GM21737 (cell line): ENCODE measurements around the gene PER3.

Experiments
- ATAC-seq: cut with Tn5 transposase; IDR thresholded peaks from one replicate; pipeline ENCODE4 v1.9.1; 2021; ENCODE audit warnings: mild to moderate bottlenecking, moderate library complexity; ENCODE audit not compliant: unreplicated experiment

The PER3 gene

DNA sequence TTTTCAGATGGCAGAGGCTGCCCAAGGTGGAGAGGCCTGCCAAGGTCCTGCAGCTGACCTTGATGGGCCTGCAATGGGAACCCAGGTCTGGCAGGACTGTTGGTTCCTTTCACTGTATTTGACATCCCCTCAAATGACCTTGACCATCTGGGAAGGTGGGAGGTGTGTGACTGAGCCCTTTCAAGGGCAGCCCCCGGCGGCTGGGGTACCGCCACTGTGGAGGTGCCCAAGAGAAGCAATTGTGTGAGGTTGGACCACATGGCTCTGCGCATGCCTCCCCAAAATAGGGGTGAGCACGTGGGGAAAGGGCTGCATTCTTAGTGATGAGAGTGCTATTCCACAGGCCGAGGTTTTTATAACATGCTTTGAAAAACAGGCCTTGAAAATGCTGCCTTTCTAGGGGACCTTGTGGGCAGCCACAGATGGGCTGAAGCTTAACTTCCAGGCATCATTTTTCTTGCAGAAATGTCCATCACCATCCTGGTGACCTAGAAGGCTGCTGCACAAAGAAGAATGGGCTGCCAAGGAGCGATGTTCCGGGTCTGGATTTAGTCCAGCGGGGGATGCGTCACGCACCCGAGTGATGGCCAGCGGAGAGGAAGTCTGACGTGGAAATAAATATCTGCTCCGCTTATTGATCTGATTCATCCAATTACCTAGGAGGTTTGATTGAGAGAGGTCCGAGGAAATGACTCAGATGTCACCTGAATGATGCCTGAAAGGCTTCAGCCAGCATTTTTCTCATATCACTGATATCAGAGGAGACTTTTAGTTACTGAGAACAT, 85.2 kb downstream of the PER3 start:
- no peak for ATAC-seq

DNA sequence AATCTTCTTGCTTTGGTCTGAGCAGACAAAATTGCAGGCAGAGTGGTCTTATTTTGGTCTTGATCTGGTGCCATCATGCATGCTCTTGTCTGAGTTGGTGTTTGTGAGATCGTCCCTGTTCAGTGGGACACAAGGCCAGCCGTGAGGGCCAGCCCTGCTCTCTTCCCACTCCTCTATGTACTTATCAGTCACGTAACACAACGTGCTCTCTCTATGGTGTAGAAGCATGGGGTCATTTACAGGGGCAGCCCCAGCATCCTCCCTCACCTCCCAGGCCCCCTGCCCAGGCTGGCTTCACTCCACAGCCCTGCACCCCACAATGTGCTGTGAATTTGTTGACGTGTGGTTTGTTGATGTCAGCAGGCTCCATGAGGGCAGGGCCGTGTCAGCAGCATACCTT, 87.0 kb downstream of the PER3 start:
- no peak for ATAC-seq

DNA sequence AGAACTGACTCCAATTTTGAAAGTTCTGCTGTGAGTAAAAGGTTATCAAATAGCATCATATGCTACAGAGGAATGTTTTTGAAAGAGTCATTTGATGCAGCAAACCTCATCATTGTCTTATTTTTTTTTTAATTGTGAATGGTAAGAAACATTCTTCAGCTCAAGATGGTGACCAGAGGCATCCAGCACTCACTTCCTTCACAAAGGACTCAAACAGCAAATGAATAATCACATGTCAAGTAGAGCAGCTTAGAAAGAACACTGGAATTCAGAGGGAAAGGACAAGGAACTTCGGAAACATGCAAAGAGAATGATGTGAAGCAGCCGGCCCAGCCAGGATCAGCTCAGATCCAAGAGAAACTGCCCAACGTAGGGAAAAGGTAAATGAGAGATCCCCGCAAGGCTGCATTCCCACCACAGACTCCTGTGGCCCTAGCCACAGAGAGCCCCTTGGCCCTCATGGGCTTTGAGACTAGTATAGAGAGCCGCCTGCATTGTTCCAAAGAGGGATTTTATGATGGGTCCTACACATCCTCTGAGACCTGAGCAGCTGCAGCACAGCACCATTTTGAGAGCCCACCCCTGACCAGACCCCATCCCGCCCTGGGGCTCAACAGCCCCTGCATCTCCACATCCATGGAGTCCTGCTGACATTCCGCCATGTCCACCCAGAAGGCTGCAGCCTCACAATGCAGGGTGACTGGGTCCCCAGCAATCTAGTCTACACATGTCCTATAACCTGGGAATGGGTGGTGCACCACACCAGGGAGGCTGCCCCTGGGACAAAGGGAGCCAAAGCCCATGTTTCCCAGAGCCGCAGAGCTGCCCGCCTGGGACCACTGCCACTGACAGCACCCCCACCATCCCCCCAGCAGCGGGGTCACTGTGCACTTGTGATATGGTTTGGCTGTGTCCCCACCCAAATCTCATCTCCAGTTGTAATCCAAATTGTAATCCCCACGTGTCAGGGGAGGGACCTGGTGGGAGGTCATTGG, 90.0 kb downstream of the PER3 start:
- no peak for ATAC-seq

DNA sequence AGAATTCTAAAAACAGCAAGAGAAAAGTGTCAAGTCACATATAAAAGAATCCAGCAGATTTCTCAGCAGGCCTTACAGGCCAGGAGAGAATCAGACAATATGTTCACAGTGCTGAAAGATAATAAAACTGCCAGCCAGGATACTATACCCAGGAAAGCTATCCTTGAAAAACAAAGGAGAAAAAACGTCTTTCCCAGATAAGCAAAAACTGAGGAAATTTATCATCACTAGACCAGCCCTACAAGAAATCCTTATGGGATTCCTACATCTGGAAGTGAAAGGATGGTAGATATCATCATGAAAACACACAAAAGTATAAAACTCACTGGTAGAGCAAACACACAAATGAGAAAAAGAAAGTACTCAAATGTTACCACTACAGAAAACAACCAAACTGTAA, 93.9 kb downstream of the PER3 start:
- ATAC-seq, result no peak

DNA sequence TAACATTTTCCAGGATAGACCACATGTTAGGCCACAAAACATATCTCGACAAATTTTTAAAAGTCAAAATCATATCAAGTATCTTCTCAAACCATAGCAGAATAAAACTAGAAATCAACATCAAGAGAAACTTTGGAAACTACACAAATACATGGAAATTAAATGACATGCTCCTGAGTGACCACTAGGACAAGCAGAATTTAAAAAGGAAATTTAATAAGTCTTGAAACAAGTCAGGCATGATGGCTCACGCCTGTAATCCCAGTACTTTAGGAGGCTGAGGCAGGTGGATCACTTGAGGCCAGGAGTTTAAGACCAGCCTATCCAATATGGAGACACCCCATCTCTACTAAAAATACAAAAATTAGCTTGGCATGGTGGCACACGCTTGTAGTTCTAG, 95.1 kb downstream of the PER3 start:
- ATAC-seq, result no peak

DNA sequence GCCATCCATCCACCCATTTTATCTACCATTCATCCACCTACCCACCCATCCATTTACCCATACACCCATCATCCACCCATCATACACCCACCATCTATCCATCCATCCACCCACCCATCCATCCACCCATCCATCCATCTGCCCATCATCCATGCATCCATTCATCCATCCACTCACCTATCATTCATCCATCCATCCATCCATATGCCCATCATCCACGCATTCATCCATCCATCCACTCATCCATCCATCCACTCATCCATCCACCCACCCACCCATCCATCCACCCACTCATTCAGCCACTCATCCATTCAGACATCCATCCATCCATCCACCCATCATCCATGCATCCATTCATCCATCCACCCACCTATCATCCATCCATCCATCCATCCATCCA, 100.7 kb downstream of the PER3 start:
- ATAC-seq, result no peak

DNA sequence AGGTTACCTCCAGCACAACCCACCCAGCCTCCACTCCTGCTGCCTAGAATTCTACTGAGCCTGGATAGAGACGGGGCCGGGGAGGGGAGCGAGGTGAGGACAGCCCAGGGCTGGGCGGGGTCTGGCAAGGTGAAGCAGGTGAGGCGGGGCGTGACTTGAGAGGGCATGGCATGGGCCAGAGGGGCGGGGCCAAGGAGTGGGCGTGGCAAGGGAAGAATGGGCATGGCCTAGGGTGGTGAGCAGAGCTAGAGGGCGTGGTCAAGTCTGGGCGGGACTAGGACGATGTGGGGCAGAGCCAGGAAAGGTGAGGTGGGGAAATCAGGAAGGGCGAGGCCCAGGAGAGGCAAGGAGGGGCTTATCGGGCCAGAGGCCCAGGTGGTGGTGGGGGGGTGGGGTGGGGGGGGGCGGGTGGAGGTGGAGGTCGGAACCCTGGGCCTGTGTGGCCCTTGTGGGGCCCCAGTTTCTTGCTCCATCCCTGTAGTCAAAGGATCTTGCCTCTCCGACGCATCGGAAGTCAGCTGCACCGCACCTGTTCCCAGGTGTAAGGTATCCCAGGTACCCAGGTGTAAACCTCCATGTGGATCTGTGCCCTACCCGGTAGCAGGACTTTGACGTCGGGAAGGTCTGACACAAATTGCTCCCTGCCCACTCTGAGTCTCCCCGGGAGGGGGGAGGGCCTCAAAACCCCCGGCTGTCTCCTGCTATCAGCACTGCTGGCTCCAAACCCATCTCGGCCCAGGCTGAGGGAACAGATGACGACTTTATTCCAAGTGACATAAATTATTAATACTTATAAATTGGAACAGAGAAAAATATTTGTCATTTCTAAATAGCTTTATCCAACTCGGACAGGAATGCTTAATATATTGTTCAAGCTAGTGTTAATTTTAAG, 101.7 kb downstream of the PER3 start:
- no peak for ATAC-seq

DNA sequence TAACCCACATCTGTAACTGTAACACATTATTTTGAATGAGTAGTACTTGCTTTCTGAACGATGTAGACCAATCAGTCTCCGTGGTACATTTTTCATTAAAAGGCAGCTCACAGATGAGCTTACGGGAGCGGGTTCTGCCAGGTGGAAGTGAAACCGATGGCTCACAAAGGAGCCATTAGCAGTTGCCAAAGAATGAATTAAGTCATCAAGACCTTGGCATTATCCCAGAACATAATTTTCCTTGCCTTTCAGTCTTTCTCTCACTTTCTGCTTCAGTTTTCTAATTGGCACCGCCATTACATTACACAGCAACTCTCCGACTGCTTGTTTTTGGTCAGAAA, 102.3 kb downstream of the PER3 start:
- no peak for ATAC-seq

DNA sequence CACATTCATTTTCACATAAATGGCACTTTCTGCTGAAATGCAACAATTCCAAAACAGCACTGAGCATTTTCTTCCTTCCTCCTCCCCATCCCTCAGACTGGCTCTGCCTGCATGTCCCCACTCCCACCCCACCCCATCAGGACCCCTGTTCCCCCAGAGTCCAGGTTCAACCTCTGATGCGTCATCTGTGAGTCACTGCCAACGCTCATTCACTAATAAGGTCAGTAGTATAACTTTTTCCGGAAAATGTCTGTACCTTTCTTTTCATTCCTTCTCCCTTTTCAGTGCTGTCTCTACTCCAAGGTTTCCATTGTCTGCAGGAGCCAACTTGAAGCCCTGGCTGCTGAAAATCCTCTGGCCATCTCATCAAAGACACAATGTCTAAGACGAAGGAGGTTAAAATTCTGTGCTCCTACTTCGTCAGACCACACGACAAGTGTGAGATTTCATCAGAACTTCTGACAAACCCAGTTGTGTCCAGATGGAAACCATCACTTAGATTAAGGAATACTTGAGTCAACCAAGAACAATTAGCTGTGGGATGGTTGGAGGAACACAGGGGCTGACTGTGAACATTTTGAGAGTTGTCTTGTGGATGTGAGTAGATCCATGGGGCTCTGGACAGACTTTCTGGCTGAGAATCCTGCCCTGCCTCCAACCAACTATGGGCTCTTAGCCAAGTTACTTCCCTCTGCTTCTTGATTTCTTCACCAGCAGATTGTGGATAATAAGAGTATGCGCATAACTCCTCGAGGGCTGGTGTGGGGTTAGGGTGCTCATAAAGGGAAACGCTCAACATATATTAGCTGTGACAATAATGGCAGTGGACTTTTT, 104.4 kb downstream of the PER3 start:
- ATAC-seq, result no peak

DNA sequence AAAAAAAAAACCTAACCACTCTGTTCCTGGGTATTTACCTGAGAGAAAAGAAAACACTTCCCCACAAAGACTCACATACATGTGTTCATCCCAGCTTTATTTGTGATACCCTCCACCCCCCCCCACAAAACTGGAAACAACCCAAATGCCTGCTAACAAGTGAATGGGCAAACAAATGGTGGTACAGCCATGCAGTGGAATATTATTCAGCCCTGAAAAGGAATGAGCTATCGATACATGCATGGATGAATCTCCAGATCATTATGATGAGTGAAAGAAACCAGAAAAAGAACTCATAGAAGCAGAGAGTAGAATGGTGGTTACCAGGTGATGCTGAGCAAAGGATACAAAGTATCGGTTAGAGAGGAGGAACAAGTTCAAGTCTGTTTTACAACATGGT, 106.8 kb downstream of the PER3 start:
- ATAC-seq, result no peak

DNA sequence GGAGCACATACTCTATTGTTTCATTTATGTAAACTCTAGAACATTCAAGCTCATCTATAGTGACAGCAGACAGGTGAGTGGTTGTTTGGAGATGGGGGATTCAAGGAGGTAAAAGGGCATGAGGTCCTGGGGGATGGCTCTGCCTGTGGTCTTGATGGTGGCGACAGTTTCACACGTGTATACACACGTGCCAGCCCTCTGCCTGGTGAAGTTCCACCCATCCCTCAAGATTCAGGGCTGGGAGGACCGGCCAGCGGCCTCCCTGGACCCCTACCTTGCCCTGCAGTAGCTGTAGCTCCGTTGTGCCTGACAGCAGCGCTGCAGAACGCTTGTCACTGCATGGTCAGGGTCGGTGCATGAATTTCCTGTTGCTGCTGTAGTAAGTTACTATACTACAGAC, 107.7 kb downstream of the PER3 start:
- no peak for ATAC-seq

DNA sequence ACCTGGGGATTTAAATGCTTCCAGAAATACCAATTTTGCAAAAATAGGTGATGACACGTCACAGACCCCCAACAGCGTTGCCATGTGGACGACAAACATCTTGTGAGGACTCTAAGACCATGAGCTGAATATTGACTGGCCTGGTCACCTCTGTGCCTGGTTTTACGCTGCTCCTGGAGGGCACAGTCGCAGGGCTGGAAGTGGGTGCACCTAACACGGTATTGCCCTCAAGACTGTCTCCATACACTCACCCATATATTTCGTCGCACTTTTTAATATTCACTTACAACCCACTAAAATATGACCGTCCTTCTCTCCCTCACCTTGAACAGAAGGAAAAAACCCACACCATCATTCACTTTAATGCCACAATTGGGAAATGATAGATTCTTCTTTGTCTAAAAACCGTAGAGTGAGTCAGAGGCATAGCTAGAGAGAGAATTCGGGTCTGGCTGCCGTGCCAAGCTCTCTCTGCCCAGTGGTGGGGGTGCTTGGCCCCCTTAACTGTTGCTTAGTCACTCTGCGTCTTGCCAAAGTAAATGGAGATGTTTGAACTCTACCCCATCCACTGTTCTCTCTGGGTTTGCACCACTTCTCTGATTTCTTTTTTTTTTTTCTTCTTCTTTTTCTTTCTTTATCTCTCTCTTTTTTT, 109.6 kb downstream of the PER3 start:
- no peak for ATAC-seq
